HepG2 (cell line): Measurements from ENCODE around the gene C16orf87. TPM values are rescaled to one million over a fixed set of nuclear protein-coding genes. Genes with fewer than 3 reads are reported as not detected.

Experiments
- AGO2 ChIP-seq: fragments of 200-400 bp; formaldehyde crosslinking; optimal IDR thresholded peaks from 2 replicates; pipeline ENCODE3; 2017; ENCODE audit warnings: mild to moderate bottlenecking, low read depth, low read length, moderate library complexity
- ARNT ChIP-seq: fragments of 450-650 bp; IDR thresholded peaks from 2 replicates; pipeline ENCODE4 v1.6.1; 2017
- CCDC6 ChIP-seq: sonication (generic); formaldehyde crosslinking; IDR thresholded peaks from 2 replicates; pipeline ENCODE4 v1.8.1; 2022; ENCODE audit warnings: mild to moderate bottlenecking, missing genetic modification reagents, moderate library complexity
- GTF3A ChIP-seq: sonication (generic); formaldehyde crosslinking; conservative IDR thresholded peaks from 2 replicates; pipeline ENCODE4 v1.4.0; 2020; ENCODE audit warnings: mild to moderate bottlenecking, missing genetic modification reagents
- JUNB ChIP-seq: sonication (generic); formaldehyde crosslinking; IDR thresholded peaks from 2 replicates; pipeline ENCODE4 v1.8.0; 2022; ENCODE audit warnings: missing genetic modification reagents, mild to moderate bottlenecking, borderline replicate concordance
- KDM4B ChIP-seq: sonication (generic); formaldehyde crosslinking; IDR thresholded peaks from 2 replicates; pipeline ENCODE4 v1.4.0; 2020; ENCODE audit warnings: missing genetic modification reagents
- KLF15 ChIP-seq: sonication (generic); formaldehyde crosslinking; IDR thresholded peaks from 2 replicates; pipeline ENCODE4 v1.8.1; 2023; ENCODE audit warnings: borderline replicate concordance, mild to moderate bottlenecking, inconsistent platforms, missing genetic modification reagents, mixed read lengths
- KLF9 ChIP-seq: IDR thresholded peaks from 2 replicates; pipeline ENCODE4 v1.6.1; 2016; ENCODE audit warnings: low read depth
- NRL ChIP-seq: sonication (generic); formaldehyde crosslinking; IDR thresholded peaks from 2 replicates; pipeline ENCODE4 v1.5.0; 2020; ENCODE audit warnings: missing genetic modification reagents, mild to moderate bottlenecking, moderate library complexity, borderline replicate concordance
- ONECUT2 ChIP-seq: sonication (generic); formaldehyde crosslinking; IDR thresholded peaks from 2 replicates; pipeline ENCODE4 v1.4.0; 2020; ENCODE audit warnings: missing genetic modification reagents
- PCBP1 ChIP-seq: fragments of 200-400 bp; formaldehyde crosslinking; IDR thresholded peaks from 2 replicates; pipeline ENCODE4 v1.6.1; 2017; ENCODE audit warnings: mild to moderate bottlenecking, low read depth, low read length, borderline replicate concordance
- SALL2 ChIP-seq: sonication (generic); formaldehyde crosslinking; IDR thresholded peaks from 2 replicates; pipeline ENCODE4 v1.8.1; 2023; ENCODE audit warnings: mild to moderate bottlenecking, missing genetic modification reagents, inconsistent platforms
- SIX1 ChIP-seq: sonication (generic); formaldehyde crosslinking; IDR thresholded peaks from 2 replicates; pipeline ENCODE4 v1.4.0; 2020; ENCODE audit warnings: missing genetic modification reagents, borderline replicate concordance
- ZFP1 ChIP-seq: IDR thresholded peaks from 2 replicates; pipeline ENCODE4 v1.6.1; 2016
- ZFP82 ChIP-seq: sonication (generic); formaldehyde crosslinking; IDR thresholded peaks from 2 replicates; pipeline ENCODE4 v1.5.1; 2020; ENCODE audit warnings: mild to moderate bottlenecking, missing genetic modification reagents, borderline replicate concordance
- ZNF101 ChIP-seq: sonication (generic); formaldehyde crosslinking; IDR thresholded peaks from 2 replicates; pipeline ENCODE4 v1.4.0; 2020; ENCODE audit warnings: mild to moderate bottlenecking, low read depth, missing genetic modification reagents, borderline replicate concordance
- ZNF264 ChIP-seq: sonication (generic); formaldehyde crosslinking; IDR thresholded peaks from 2 replicates; pipeline ENCODE4 v1.4.0; 2020; ENCODE audit warnings: missing genetic modification reagents
- ZNF3 ChIP-seq: IDR thresholded peaks from 2 replicates; pipeline ENCODE4 v1.7.0; 2017; ENCODE audit warnings: inconsistent platforms
- ZNF367 ChIP-seq: sonication (generic); formaldehyde crosslinking; IDR thresholded peaks from 2 replicates; pipeline ENCODE4 v1.4.0; 2020; ENCODE audit warnings: missing genetic modification reagents, borderline replicate concordance
- ZNF556 ChIP-seq: sonication (generic); formaldehyde crosslinking; IDR thresholded peaks from 2 replicates; pipeline ENCODE4 v1.4.0; 2020; ENCODE audit warnings: mild to moderate bottlenecking, missing genetic modification reagents, borderline replicate concordance
- ZNF850 ChIP-seq: sonication (generic); formaldehyde crosslinking; conservative IDR thresholded peaks from 2 replicates; pipeline ENCODE4 v1.9.0; 2021; ENCODE audit warnings: mild to moderate bottlenecking, missing genetic modification reagents
- polyA plus RNA-seq, 8 experiments: library from polyadenylated mRNA; depleted of rRNA in 3 of 8; stranded (reverse) in 7 of 8; unstranded in 1 of 8; fragments of >200 nt; fragmentation: Illumina TruSeq in 4 of 8; extraction: Trizol in 4 of 8; gene quantifications; 2 replicates each; pipeline versions ENCODE4 v1.2.1 to v1.2.3, GENCODE V29; 2011 to 2016; ENCODE audit warnings: low read depth in 4 of 8, missing spikeins in 1 of 8, mixed read lengths in 1 of 8; ENCODE audit not compliant: insufficient read depth in 1 of 8
- total RNA-seq, 5 experiments: library from RNA; depleted of rRNA; stranded (reverse); fragments of >200 nt; fragmentation: Illumina TruSeq; extraction: Trizol; gene quantifications; 2 replicates each; pipeline ENCODE4 v1.2.3, GENCODE V29; 2016; ENCODE audit warnings: low read depth in 1 of 5
- TF ChIP-seq, protein P1 (sequence below): sonication (generic); formaldehyde crosslinking; IDR thresholded peaks from 2 replicates; pipeline ENCODE4 v1.4.0; 2020; ENCODE audit warnings: missing genetic modification reagents, borderline replicate concordance
- TF ChIP-seq, protein P2 (sequence below): sonication (generic); formaldehyde crosslinking; IDR thresholded peaks from 2 replicates; pipeline ENCODE4 v1.4.0; 2020; ENCODE audit warnings: mild to moderate bottlenecking, low read depth, missing genetic modification reagents

C16orf87 gene
- total and polyA plus RNA-seq, 2 of the 13 experiments (the other 11 are each of a cell fraction or from before 2014, with no cell fraction given): 8.6 to 19.5 TPM

DNA sequence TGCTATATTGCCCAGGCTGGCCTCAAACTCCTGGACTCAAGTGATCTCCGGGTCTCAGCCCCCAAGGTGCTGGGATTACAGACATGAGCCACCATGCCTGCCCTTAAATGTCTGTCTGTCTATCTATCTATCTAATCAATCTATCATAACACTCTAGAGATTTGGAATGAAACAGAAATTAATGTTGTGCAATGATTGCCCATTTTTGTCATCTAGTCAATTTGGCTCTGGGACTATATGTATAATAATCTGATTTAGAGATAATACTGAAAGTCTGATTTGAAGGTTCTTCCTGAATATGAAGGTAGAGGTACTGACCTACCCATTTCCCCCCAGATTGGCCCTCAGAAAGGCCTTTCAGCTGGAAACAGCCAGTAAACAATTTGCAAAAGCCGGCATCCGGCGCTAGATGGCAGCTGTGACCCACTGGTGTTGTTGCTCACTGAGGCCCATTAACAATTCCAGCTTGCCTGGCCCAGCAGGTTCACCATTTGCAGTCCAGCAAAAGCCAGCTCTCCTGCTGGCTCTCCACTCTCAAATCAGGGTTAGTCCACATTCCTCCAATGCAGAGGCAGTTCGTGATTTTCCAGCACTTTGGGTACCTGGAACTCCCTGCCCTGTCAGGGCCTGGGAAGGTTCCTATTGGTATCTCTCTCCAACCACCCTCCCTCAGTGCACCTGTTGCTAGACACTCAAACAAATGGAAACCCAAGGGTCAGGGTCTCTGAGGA, 22.9 kb upstream of the C16orf87 start (continued):
- TF ChIP-seq GTF3A (CRISPR knock-in tag) (peak; percentile 86; the same call in 1 of the 2 replicates), ZNF367 (CRISPR knock-in tag) (no peak), JUNB (no peak), ONECUT2 (CRISPR knock-in tag) (no peak), ZNF264 (CRISPR knock-in tag) (no peak; the same call in 1 of the 2 replicates), ZNF556 (CRISPR knock-in tag) (peak; percentile 90; the same call in 1 of the 2 replicates), NRL (CRISPR knock-in tag) (no peak), KLF15 (CRISPR knock-in tag) (no peak), SALL2 (no peak), KDM4B (CRISPR knock-in tag) (no peak), PCBP1 (no peak), ZNF3 (CRISPR knock-in tag) (no peak), ARNT (no peak), AGO2 (no peak), ZFP1 (CRISPR knock-in tag) (0 out of 2 replicates have a peak, but pooled peaks have one; percentile 73), ZFP82 (CRISPR knock-in tag) (no peak), CCDC6 (0 out of 2 replicates have a peak, but pooled peaks have one; percentile 65), SIX1 (CRISPR knock-in tag) (no peak), KLF9 (CRISPR knock-in tag) (no peak), ZNF850 (no peak), ZNF101 (CRISPR knock-in tag) (no peak; the same call in 1 of the 2 replicates)
- TF ChIP-seq, protein P1, sequence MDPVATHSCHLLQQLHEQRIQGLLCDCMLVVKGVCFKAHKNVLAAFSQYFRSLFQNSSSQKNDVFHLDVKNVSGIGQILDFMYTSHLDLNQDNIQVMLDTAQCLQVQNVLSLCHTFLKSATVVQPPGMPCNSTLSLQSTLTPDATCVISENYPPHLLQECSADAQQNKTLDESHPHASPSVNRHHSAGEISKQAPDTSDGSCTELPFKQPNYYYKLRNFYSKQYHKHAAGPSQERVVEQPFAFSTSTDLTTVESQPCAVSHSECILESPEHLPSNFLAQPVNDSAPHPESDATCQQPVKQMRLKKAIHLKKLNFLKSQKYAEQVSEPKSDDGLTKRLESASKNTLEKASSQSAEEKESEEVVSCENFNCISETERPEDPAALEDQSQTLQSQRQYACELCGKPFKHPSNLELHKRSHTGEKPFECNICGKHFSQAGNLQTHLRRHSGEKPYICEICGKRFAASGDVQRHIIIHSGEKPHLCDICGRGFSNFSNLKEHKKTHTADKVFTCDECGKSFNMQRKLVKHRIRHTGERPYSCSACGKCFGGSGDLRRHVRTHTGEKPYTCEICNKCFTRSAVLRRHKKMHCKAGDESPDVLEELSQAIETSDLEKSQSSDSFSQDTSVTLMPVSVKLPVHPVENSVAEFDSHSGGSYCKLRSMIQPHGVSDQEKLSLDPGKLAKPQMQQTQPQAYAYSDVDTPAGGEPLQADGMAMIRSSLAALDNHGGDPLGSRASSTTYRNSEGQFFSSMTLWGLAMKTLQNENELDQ (CRISPR knock-in tag): no peak
- TF ChIP-seq, protein P2, sequence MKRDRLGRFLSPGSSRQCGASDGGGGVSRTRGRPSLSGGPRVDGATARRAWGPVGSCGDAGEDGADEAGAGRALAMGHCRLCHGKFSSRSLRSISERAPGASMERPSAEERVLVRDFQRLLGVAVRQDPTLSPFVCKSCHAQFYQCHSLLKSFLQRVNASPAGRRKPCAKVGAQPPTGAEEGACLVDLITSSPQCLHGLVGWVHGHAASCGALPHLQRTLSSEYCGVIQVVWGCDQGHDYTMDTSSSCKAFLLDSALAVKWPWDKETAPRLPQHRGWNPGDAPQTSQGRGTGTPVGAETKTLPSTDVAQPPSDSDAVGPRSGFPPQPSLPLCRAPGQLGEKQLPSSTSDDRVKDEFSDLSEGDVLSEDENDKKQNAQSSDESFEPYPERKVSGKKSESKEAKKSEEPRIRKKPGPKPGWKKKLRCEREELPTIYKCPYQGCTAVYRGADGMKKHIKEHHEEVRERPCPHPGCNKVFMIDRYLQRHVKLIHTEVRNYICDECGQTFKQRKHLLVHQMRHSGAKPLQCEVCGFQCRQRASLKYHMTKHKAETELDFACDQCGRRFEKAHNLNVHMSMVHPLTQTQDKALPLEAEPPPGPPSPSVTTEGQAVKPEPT (CRISPR knock-in tag): 0 out of 2 replicates have a peak, but pooled peaks have one; percentile 61
